Measurements from ENCODE around the gene DGKD. TPM values are rescaled to one million over a fixed set of nuclear protein-coding genes. Genes with fewer than 3 reads are reported as not detected.

DGKD gene
- total and polyA plus RNA-seq, 4 donors: 8.9 to 250 (median 68.3) TPM

GRCh38 chr2:233447506-233448219 lies 93.4 kb downstream of the DGKD start:
- intact Hi-C loops (cut with DNase I): loop anchor here in 1 of 2 donors (5.0 kb wide), 1 partner anchor 45 kb away; no protein-coding TSS in a partner anchor
- Histone ChIP-seq H3K4me3 (ENCODE audit: low read length in 2 of 2) (no peak overlapping the region), H3K4me1 (ENCODE audit: control insufficient read depth in 1 of 2, insufficient read depth in 2 of 2, low read length in 2 of 2) (no peaks in the 10 kb centered on the region), H3K27me3 (ENCODE audit: control insufficient read depth in 1 of 2, insufficient read depth in 2 of 2, low read length in 1 of 2) (no peaks in the 10 kb centered on the region), H3K36me3 (ENCODE audit: control insufficient read depth in 1 of 2, insufficient read depth in 2 of 2, low read length in 1 of 2) (peaks cover 0 to 7% of the 10 kb centered on the region in 2 donors), H3K27ac (ENCODE audit: low read depth in 1 of 2, low read length in 2 of 2) (no peak overlapping the region), H3K9me3 (ENCODE audit: control insufficient read depth, low read length) (no peaks in the 10 kb centered on the region)
- 87 to 91% methylated on average over 15 of the region's 15 CpGs for WGBS, 2 donors
- peak in 1 of 2 donors; percentile 69 for DNase-seq
- ATAC-seq (ENCODE audit: low FRiP score): no peak

GRCh38 chr2:233448220-233448559 lies 93.9 kb downstream of the DGKD start:
- no peaks in the 10 kb centered on the region for H3K9me3 ChIP-seq (ENCODE audit: control insufficient read depth, low read length)
- H3K27ac ChIP-seq (ENCODE audit: low read depth in 1 of 2, low read length in 2 of 2): no peak overlapping the region
- no peaks in the 10 kb centered on the region for H3K27me3 ChIP-seq (ENCODE audit: control insufficient read depth in 1 of 2, insufficient read depth in 2 of 2, low read length in 1 of 2)
- ATAC-seq (ENCODE audit: low FRiP score) (no peak), DNase-seq (peak in 1 of 2 donors; percentile 67)
- H3K36me3 ChIP-seq (ENCODE audit: control insufficient read depth in 1 of 2, insufficient read depth in 2 of 2, low read length in 1 of 2): peaks cover 0 to 7% of the 10 kb centered on the region in 2 donors
- WGBS, 2 donors: 62 to 68% methylated on average over 11 of the region's 11 CpGs
- no peaks in the 10 kb centered on the region for H3K4me1 ChIP-seq (ENCODE audit: control insufficient read depth in 1 of 2, insufficient read depth in 2 of 2, low read length in 2 of 2)
- intact Hi-C loops (cut with DNase I): loop anchor here in 1 of 2 donors (5.0 kb wide), 1 partner anchor 46 kb away; no protein-coding TSS in a partner anchor
- no peak overlapping the region for H3K4me3 ChIP-seq (ENCODE audit: low read length in 2 of 2)

- intact Hi-C loops (cut with DNase I): loop anchor here in 1 of 2 donors (5.0 kb wide), 1 partner anchor 46 kb away; no protein-coding TSS in a partner anchor
- Histone ChIP-seq H3K9me3 (ENCODE audit: control insufficient read depth, low read length) (no peaks in the 10 kb centered on the region), H3K4me1 (ENCODE audit: control insufficient read depth in 1 of 2, insufficient read depth in 2 of 2, low read length in 2 of 2) (no peaks in the 10 kb centered on the region), H3K36me3 (ENCODE audit: control insufficient read depth in 1 of 2, insufficient read depth in 2 of 2, low read length in 1 of 2) (peaks cover 0 to 7% of the 10 kb centered on the region in 2 donors), H3K4me3 (ENCODE audit: low read length in 2 of 2) (no peak overlapping the region), H3K27ac (ENCODE audit: low read depth in 1 of 2, low read length in 2 of 2) (no peak overlapping the region), H3K27me3 (ENCODE audit: control insufficient read depth in 1 of 2, insufficient read depth in 2 of 2, low read length in 1 of 2) (no peaks in the 10 kb centered on the region)
- ATAC-seq (ENCODE audit: low FRiP score) (no peak), DNase-seq (no peak)
- WGBS, 2 donors: 86 to 88% methylated on average over 4 of the region's 4 CpGs
These were observed 94.3 kb downstream of the DGKD start for GRCh38 chr2:233448575-233448974.

- Histone ChIP-seq H3K36me3 (ENCODE audit: control insufficient read depth in 1 of 2, insufficient read depth in 2 of 2, low read length in 1 of 2) (peaks cover 0 to 7% of the 10 kb centered on the region in 2 donors), H3K4me3 (ENCODE audit: low read length in 2 of 2) (no peak overlapping the region), H3K4me1 (ENCODE audit: control insufficient read depth in 1 of 2, insufficient read depth in 2 of 2, low read length in 2 of 2) (no peaks in the 10 kb centered on the region), H3K27me3 (ENCODE audit: control insufficient read depth in 1 of 2, insufficient read depth in 2 of 2, low read length in 1 of 2) (no peaks in the 10 kb centered on the region), H3K9me3 (ENCODE audit: control insufficient read depth, low read length) (no peaks in the 10 kb centered on the region), H3K27ac (ENCODE audit: low read depth in 1 of 2, low read length in 2 of 2) (no peak overlapping the region)
- 54 to 55% methylated on average over 31 of the region's 31 CpGs for WGBS, 2 donors
- DNase-seq: peak in 1 of 2 donors; percentile 81
- no peak for ATAC-seq (ENCODE audit: low FRiP score)
- intact Hi-C loops (cut with DNase I): loop anchor here in 1 of 2 donors (5.0 kb wide), 1 partner anchor 47 kb away; no protein-coding TSS in a partner anchor
These were observed 95.0 kb downstream of the DGKD start for GRCh38 chr2:233449081-233449901.

GRCh38 chr2:233449921-233450863 lies 95.9 kb downstream of the DGKD start:
- DNase-seq (peak in 1 of 2 donors; percentile 69), ATAC-seq (ENCODE audit: low FRiP score) (no peak)
- Histone ChIP-seq H3K36me3 (ENCODE audit: control insufficient read depth in 1 of 2, insufficient read depth in 2 of 2, low read length in 1 of 2) (peaks cover 0 to 10% of the 10 kb centered on the region in 2 donors), H3K4me3 (ENCODE audit: low read length in 2 of 2) (no peak overlapping the region), H3K9me3 (ENCODE audit: control insufficient read depth, low read length) (no peaks in the 10 kb centered on the region), H3K27me3 (ENCODE audit: control insufficient read depth in 1 of 2, insufficient read depth in 2 of 2, low read length in 1 of 2) (no peaks in the 10 kb centered on the region), H3K4me1 (ENCODE audit: control insufficient read depth in 1 of 2, insufficient read depth in 2 of 2, low read length in 2 of 2) (no peaks in the 10 kb centered on the region), H3K27ac (ENCODE audit: low read depth in 1 of 2, low read length in 2 of 2) (no peak overlapping the region)
- intact Hi-C loops (cut with DNase I): loop anchor here in 1 of 2 donors (5.0 kb wide), 1 partner anchor 48 kb away; no protein-coding TSS in a partner anchor
- WGBS, 2 donors: 93 to 94% methylated on average over 33 of the region's 33 CpGs

GRCh38 chr2:233450864-233451575 lies 96.7 kb downstream of the DGKD start:
- peaks cover under 1 to 8% of the 10 kb centered on the region in 2 donors for H3K36me3 ChIP-seq (ENCODE audit: control insufficient read depth in 1 of 2, insufficient read depth in 2 of 2, low read length in 1 of 2)

GRCh38 chr2:233451950-233452349 lies 97.7 kb downstream of the DGKD start:
- Histone ChIP-seq H3K27ac (ENCODE audit: low read depth in 1 of 2, low read length in 2 of 2) (no peak overlapping the region), H3K27me3 (ENCODE audit: control insufficient read depth in 1 of 2, insufficient read depth in 2 of 2, low read length in 1 of 2) (no peaks in the 10 kb centered on the region), H3K4me1 (ENCODE audit: control insufficient read depth in 1 of 2, insufficient read depth in 2 of 2, low read length in 2 of 2) (no peaks in the 10 kb centered on the region), H3K9me3 (ENCODE audit: control insufficient read depth, low read length) (no peaks in the 10 kb centered on the region), H3K4me3 (ENCODE audit: low read length in 2 of 2) (no peak overlapping the region), H3K36me3 (ENCODE audit: control insufficient read depth in 1 of 2, insufficient read depth in 2 of 2, low read length in 1 of 2) (peaks cover 2 to 8% of the 10 kb centered on the region in 2 donors)
- DNase-seq (no peak), ATAC-seq (ENCODE audit: low FRiP score) (no peak)
- WGBS, 2 donors: 85 to 86% methylated on average over 9 of the region's 9 CpGs
- intact Hi-C loops (cut with DNase I): no loop called here

More at GRCh38 chr2:233450864-233451575, 96.7 kb downstream of the DGKD start:
- whole genome bisulfite sequencing, 2 donors: 90 to 93% methylated on average over 22 of the region's 22 CpGs
- peak in 1 of 2 donors; percentile 62 for DNase-seq
- no peak for ATAC-seq (ENCODE audit: low FRiP score)
- H3K4me3 ChIP-seq (ENCODE audit: low read length in 2 of 2): no peak overlapping the region
- no peaks in the 10 kb centered on the region for H3K4me1 ChIP-seq (ENCODE audit: control insufficient read depth in 1 of 2, insufficient read depth in 2 of 2, low read length in 2 of 2)
- no peak overlapping the region for H3K27ac ChIP-seq (ENCODE audit: low read depth in 1 of 2, low read length in 2 of 2)
- intact Hi-C loops (cut with DNase I): no loop called here
- H3K27me3 ChIP-seq (ENCODE audit: control insufficient read depth in 1 of 2, insufficient read depth in 2 of 2, low read length in 1 of 2): no peaks in the 10 kb centered on the region
- no peaks in the 10 kb centered on the region for H3K9me3 ChIP-seq (ENCODE audit: control insufficient read depth, low read length)

All from aorta (tissue), 5 donors.